HepG2 (cell line): ENCODE results near the gene B4GALT2.

Experiments
- FOXA1 ChIP-seq, 2 experiments: fragments of 450-650 bp in 1 of 2; sonication (generic) in 1 of 2; formaldehyde crosslinking in 1 of 2; IDR thresholded peaks; 2 replicates each; pipeline versions ENCODE4 v1.4.0 to v1.6.1; 2016 to 2020; ENCODE audit warnings: missing genetic modification reagents in 1 of 2
- MAX ChIP-seq: IDR thresholded peaks from 2 replicates; pipeline ENCODE4 v1.6.1; 2012; ENCODE audit warnings: inconsistent platforms
- MYNN ChIP-seq: sonication (generic); formaldehyde crosslinking; IDR thresholded peaks from 2 replicates; pipeline ENCODE4 v1.4.0; 2020; ENCODE audit warnings: mild to moderate bottlenecking, low read depth, missing genetic modification reagents
- SP2 ChIP-seq: sonication (generic); formaldehyde crosslinking; IDR thresholded peaks from 2 replicates; pipeline ENCODE4 v1.5.1; 2020; ENCODE audit warnings: mild to moderate bottlenecking, missing genetic modification reagents
- ZNF138 ChIP-seq: sonication (generic); formaldehyde crosslinking; IDR thresholded peaks from 2 replicates; pipeline ENCODE4 v1.5.0; 2020; ENCODE audit warnings: mild to moderate bottlenecking, low read depth, missing genetic modification reagents

- TF ChIP-seq FOXA1 (IDR thresholded peaks at IDR 0.05) (no peak), FOXA1 (CRISPR knock-in tag; IDR thresholded peaks at IDR 0.05) (no peak), MYNN (no peak), MAX (no peak), SP2 (CRISPR knock-in tag) (no peak), ZNF138 (CRISPR knock-in tag) (no peak)
Measured at GRCh38 chr1:43961692-43962091, 17.3 kb upstream of the B4GALT2 start.
